Measurements from ENCODE around the gene HMGB1. TPM values are rescaled to one million over a fixed set of nuclear protein-coding genes. Genes with fewer than 3 reads are reported as not detected.

HMGB1 gene
- 100 to 1,000 TPM; 311 to 331 TPM for total RNA-seq
- 100 to 1,000 TPM; 564 to 714 TPM for polyA plus RNA-seq

DNA sequence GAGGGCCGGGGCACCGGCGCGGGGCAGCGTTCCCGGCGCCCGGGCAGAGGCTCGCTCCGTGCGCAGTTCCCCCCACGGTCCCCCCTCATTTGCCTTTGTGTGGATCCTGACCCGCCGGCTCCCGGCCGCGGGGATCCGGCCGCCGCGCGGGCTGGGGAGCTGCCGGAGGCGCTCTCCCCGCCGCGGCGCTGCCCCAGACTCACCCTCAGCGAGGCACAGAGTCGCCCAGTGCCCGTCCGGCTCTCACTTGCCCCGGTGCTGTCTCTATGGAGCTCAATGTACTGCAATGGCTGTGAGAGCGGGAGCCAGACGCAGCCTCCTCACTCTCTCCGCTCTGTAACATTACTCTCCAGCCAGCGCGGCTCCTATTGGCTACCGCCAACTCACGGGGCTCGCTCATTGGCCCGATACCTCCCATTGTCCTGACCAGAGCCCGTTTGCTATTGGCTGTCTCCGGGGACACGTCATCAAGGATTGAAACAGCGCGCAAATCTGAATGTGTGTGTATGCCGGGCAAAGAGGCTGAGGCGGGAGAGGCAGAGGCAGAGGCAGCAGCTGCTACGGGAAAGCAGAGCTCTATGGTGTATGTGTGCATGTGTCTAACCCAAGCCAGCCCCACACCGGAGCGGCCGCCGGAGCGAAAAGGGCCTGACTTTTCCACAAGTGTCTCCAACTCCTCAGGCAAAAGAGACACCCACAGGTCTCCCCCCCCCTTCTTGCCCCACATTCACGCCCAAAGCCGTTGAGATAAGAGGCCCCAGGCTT lies at the start of gene HMGB1:
Gene HMGB1, minus strand, starts transcription at position 344 of the 765 bp plus-strand sequence. CDS start 2,256 bp downstream, outside the sequence.
- POLR2A ChIA-PET (ENCODE audit: partially characterized antibody) = interaction anchor here (0.6 to 3.4 kb wide), 32 partner anchors 10 to 616 kb away, joined by 3 to 115 read pairs (median 5); partner anchors contain the start of genes KATNAL1, UBE2L5, UBL3 and USPL1

DNA sequence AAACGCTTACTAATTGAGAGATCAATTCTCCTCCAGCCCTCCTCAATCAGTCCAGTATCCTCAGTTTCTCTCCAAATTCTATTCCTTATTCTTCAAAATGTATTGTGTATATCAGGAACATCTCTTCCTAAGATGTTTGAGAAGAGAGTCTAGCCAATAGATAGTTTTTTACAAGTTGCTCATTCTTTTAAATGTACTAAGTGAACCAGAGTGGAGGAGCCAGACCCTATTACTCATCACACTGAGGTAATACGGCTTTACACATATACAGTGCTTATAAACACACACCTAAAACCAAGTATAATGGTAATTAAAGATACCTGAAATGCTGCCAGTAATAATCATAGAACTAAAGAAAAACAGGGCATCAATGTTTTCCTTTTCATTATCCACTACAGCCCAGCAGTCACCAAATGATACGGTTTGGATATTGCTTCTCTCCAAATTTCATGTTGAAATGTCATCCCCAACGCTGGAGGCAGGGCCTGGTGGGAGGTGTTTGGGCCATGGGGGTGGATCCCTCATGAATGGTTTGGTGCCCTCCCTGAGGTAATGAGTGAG lies 45.2 kb upstream of the HMGB1 start:
- POLR2A ChIA-PET (ENCODE audit: partially characterized antibody) = no interaction called here
- Histone ChIP-seq H3K27me3 (ENCODE audit: insufficient read depth, low read length) (no peaks in the 10 kb centered on the region), H3K4me3 (ENCODE audit: low read length in 2 of 2) (no peak overlapping the region), H3K4me1 (ENCODE audit: insufficient read depth, low read length) (no peaks in the 10 kb centered on the region), H3K9me3 (ENCODE audit: control insufficient read depth in 1 of 2, low read length in 2 of 2) (no peaks in the 10 kb centered on the region), H3K36me3 (ENCODE audit: insufficient read depth, low read length) (no peaks in the 10 kb centered on the region), H3K27ac (ENCODE audit: low read depth, low read length) (no peak overlapping the region)
- no peak for DNase-seq
- H3K27me3 Mint-ChIP-seq = no peaks in the 10 kb centered on the region
- no peak overlapping the region for H3K4me3 Mint-ChIP-seq
- no peaks in the 10 kb centered on the region for H3K9me3 Mint-ChIP-seq
- CTCF ChIA-PET (ENCODE audit: partially characterized antibody) = no interaction called here
- no peak overlapping the region for H3K27ac Mint-ChIP-seq
- peaks cover 0 to 4% (median 0%) of the 10 kb centered on the region in 4 donors for H3K4me1 Mint-ChIP-seq
- intact Hi-C loops (cut with micrococcal nuclease) = no loop called here
- H3K36me3 Mint-ChIP-seq = no peaks in the 10 kb centered on the region

More for the DNA sequence above, at the start of gene HMGB1:
- Mint-ChIP-seq H3K4me3 (peak within 1 kb of the TSS; percentile 93 to 98 (median 95)), H3K9me3 (peaks cover 0 to 11% (median 0%) of the 10 kb centered on the region in 8 donors), H3K36me3 (peaks cover 15 to 34% of the 10 kb centered on the region in 2 donors), H3K4me1 (peaks cover 15 to 52% (median 24%) of the 10 kb centered on the region in 4 donors), H3K27me3 (peaks cover 2 to 3% of the 10 kb centered on the region in 2 donors), H3K27ac (peak within 1 kb of the TSS; percentile 97 to 99 (median 99))
- peaks cover 19% of the 10 kb centered on the region for H3K36me3 ChIP-seq (ENCODE audit: insufficient read depth, low read length)
- CTCF ChIA-PET (ENCODE audit: partially characterized antibody) = interaction anchor here (0.7 to 2.7 kb wide), 5 partner anchors 44 to 333 kb away, joined by 3 to 10 read pairs (median 3); partner anchors contain the start of gene UBE2L5
- H3K4me3 ChIP-seq (ENCODE audit: low read length in 2 of 2) = peak within 1 kb of the TSS; percentile 69 to 80
- H3K4me1 ChIP-seq (ENCODE audit: insufficient read depth, low read length) = peaks cover 33% of the 10 kb centered on the region
- DNase-seq = peak; percentile 96 to 98 (median 96)
- intact Hi-C loops (cut with micrococcal nuclease) = loop anchor here (1.0 to 5.0 kb wide), 8 partner anchors 107 to 871 kb away; partner anchors contain the start of genes HSPH1, SLC7A1 and UBL3
- no peaks in the 10 kb centered on the region for H3K27me3 ChIP-seq (ENCODE audit: insufficient read depth, low read length)
- H3K27ac ChIP-seq (ENCODE audit: low read depth, low read length) = peak within 1 kb of the TSS; percentile 90
- no peaks in the 10 kb centered on the region for H3K9me3 ChIP-seq (ENCODE audit: control insufficient read depth in 1 of 2, low read length in 2 of 2)

DNA sequence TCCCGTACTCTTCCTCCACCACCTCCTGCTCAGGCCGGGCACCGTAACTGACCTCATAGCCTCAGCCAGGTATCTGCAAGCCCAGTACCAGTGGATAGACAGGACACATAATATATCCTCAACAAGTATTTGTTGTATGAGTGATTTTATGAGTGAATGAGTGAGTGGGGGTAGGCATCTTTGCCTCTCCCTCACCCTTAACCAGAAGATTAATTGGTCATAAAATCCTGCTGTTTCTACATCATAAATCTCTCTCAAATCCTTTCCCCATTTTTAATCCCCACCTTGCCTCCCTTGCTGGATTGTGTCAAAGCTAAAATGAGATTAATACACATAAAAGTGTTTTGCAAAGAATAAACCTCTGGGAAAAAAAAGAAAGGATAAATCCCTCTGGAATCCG lies 44.4 kb upstream of the HMGB1 start:
- H3K4me3 Mint-ChIP-seq = no peak overlapping the region
- POLR2A ChIA-PET (ENCODE audit: partially characterized antibody) = no interaction called here
- no peaks in the 10 kb centered on the region for H3K36me3 Mint-ChIP-seq

DNA sequence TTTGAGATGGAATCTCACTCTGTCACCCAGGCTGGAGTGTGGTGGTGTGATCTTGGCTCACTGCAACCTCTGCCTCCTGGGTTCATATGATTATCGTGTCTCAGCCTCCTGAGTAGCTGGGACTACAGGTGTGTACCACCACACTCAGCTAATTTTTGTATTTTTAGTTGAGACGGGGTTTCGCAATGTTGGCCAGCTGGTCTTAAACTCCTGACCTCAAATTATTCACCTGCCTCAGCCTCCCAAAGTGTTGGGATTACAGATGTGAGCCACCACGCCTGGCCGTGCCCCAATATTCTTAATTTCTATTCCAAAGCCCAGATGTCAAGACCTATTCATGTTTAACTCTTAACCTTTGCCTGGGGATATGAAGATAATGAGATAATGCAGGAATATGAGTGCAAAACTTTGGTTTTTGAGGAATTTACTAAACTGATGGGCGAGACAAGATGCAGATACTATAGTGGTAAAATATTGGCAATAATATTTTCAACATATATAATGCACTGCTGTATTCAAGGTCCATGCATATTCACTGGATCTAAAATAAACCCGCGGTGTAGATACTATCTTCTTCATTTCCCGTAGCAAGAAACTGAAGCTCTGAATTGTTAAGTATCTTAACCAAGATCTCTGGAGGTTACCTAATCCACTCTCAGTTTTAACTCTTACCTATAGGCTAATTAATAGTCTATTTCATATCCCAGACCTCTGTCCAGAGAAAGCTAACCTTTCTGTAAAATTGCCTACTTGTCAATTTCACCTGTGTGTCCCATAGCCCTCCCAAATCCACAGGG lies 43.7 kb upstream of the HMGB1 start:
- POLR2A ChIA-PET (ENCODE audit: partially characterized antibody) = no interaction called here

More for the DNA sequence above, 44.4 kb upstream of the HMGB1 start:
- Histone ChIP-seq H3K4me1 (ENCODE audit: insufficient read depth, low read length) (no peaks in the 10 kb centered on the region), H3K36me3 (ENCODE audit: insufficient read depth, low read length) (no peaks in the 10 kb centered on the region), H3K27ac (ENCODE audit: low read depth, low read length) (no peak overlapping the region), H3K4me3 (ENCODE audit: low read length in 2 of 2) (no peak overlapping the region), H3K27me3 (ENCODE audit: insufficient read depth, low read length) (no peaks in the 10 kb centered on the region), H3K9me3 (ENCODE audit: control insufficient read depth in 1 of 2, low read length in 2 of 2) (no peaks in the 10 kb centered on the region)
- H3K27me3 Mint-ChIP-seq = no peaks in the 10 kb centered on the region
- no peak overlapping the region for H3K27ac Mint-ChIP-seq
- no peak for DNase-seq
- intact Hi-C loops (cut with micrococcal nuclease) = no loop called here
- CTCF ChIA-PET (ENCODE audit: partially characterized antibody) = no interaction called here
- H3K9me3 Mint-ChIP-seq = no peaks in the 10 kb centered on the region
- H3K4me1 Mint-ChIP-seq = peaks cover 0 to 4% (median 0%) of the 10 kb centered on the region in 4 donors

DNA sequence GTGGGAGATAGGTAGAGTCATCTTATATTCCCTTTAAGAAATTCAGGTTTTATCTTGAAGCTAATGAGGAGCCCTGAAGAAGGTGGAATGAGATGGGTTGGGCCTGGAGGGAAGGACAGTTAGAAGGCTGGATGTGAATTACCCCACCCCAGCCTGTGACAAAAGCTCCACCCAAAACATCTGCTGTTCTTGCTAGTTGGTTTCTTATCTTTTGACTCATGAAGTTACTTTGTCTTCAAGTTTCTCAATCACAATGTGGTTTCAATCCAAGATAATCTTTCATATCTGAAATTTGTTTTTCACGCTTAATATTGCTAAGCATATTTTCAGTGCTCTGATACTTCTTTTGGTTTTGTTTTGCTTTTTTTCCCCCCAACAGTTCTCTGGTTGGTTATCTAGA lies 38.3 kb upstream of the HMGB1 start:
- DNase-seq = no peak
- no peaks in the 10 kb centered on the region for H3K36me3 ChIP-seq (ENCODE audit: insufficient read depth, low read length)
- CTCF ChIA-PET (ENCODE audit: partially characterized antibody) = no interaction called here
- Mint-ChIP-seq H3K9me3 (peaks cover 0 to 1% (median 0%) of the 10 kb centered on the region in 8 donors), H3K36me3 (peaks cover 0 to 3% of the 10 kb centered on the region in 2 donors), H3K4me3 (no peak overlapping the region), H3K4me1 (peaks cover 0 to 4% (median 2%) of the 10 kb centered on the region in 4 donors), H3K27ac (no peak overlapping the region), H3K27me3 (no peaks in the 10 kb centered on the region)
- no peaks in the 10 kb centered on the region for H3K9me3 ChIP-seq (ENCODE audit: control insufficient read depth in 1 of 2, low read length in 2 of 2)
- H3K27me3 ChIP-seq (ENCODE audit: insufficient read depth, low read length) = no peaks in the 10 kb centered on the region
- intact Hi-C loops (cut with micrococcal nuclease) = no loop called here
- POLR2A ChIA-PET (ENCODE audit: partially characterized antibody) = no interaction called here
- no peak overlapping the region for H3K27ac ChIP-seq (ENCODE audit: low read depth, low read length)
- H3K4me3 ChIP-seq (ENCODE audit: low read length in 2 of 2) = no peak overlapping the region
- no peaks in the 10 kb centered on the region for H3K4me1 ChIP-seq (ENCODE audit: insufficient read depth, low read length)

More for the DNA sequence above, 43.7 kb upstream of the HMGB1 start:
- Histone ChIP-seq H3K9me3 (ENCODE audit: control insufficient read depth in 1 of 2, low read length in 2 of 2) (no peaks in the 10 kb centered on the region), H3K4me3 (ENCODE audit: low read length in 2 of 2) (no peak overlapping the region), H3K27ac (ENCODE audit: low read depth, low read length) (no peak overlapping the region), H3K36me3 (ENCODE audit: insufficient read depth, low read length) (no peaks in the 10 kb centered on the region), H3K27me3 (ENCODE audit: insufficient read depth, low read length) (no peaks in the 10 kb centered on the region), H3K4me1 (ENCODE audit: insufficient read depth, low read length) (no peaks in the 10 kb centered on the region)
- no peak overlapping the region for H3K4me3 Mint-ChIP-seq
- no peak overlapping the region for H3K27ac Mint-ChIP-seq
- no peaks in the 10 kb centered on the region for H3K27me3 Mint-ChIP-seq
- H3K4me1 Mint-ChIP-seq = peaks cover 0 to 6% (median 2%) of the 10 kb centered on the region in 4 donors
- no peaks in the 10 kb centered on the region for H3K36me3 Mint-ChIP-seq
- CTCF ChIA-PET (ENCODE audit: partially characterized antibody) = no interaction called here
- no peaks in the 10 kb centered on the region for H3K9me3 Mint-ChIP-seq
- intact Hi-C loops (cut with micrococcal nuclease) = no loop called here
- no peak for DNase-seq

DNA sequence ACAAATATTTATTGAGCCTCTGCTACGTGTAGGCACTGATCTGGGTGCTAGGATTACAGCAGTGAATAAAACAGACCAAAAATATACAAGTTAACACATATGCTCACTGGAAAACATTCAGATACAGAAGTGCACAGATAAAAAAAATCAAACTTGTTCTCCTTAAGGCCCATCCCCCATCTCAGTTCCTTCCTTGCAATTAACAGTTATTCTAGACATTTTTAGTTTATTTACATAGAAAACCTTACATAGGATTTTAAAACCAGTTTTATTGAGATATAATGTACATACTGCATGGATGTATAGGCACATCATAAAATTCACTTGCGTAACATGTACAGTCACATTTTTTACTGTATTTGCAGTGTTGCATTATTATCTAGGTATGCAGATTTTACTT lies 36.5 kb upstream of the HMGB1 start:
- ChIA-PET POLR2A (ENCODE audit: partially characterized antibody) (no interaction called here), CTCF (ENCODE audit: partially characterized antibody) (no interaction called here)
- no peaks in the 10 kb centered on the region for H3K27me3 Mint-ChIP-seq
- peaks cover 0 to 4% (median 2%) of the 10 kb centered on the region in 4 donors for H3K4me1 Mint-ChIP-seq
- H3K36me3 Mint-ChIP-seq = peaks cover 0 to 3% of the 10 kb centered on the region in 2 donors
- H3K4me3 Mint-ChIP-seq = no peak overlapping the region
- Histone ChIP-seq H3K27me3 (ENCODE audit: insufficient read depth, low read length) (no peaks in the 10 kb centered on the region), H3K4me3 (ENCODE audit: low read length in 2 of 2) (no peak overlapping the region), H3K4me1 (ENCODE audit: insufficient read depth, low read length) (no peaks in the 10 kb centered on the region), H3K27ac (ENCODE audit: low read depth, low read length) (no peak overlapping the region), H3K36me3 (ENCODE audit: insufficient read depth, low read length) (no peaks in the 10 kb centered on the region), H3K9me3 (ENCODE audit: control insufficient read depth in 1 of 2, low read length in 2 of 2) (no peaks in the 10 kb centered on the region)
- intact Hi-C loops (cut with micrococcal nuclease) = no loop called here
- peaks cover 0 to 1% (median 0%) of the 10 kb centered on the region in 8 donors for H3K9me3 Mint-ChIP-seq
- H3K27ac Mint-ChIP-seq = no peak overlapping the region
- DNase-seq = no peak

DNA sequence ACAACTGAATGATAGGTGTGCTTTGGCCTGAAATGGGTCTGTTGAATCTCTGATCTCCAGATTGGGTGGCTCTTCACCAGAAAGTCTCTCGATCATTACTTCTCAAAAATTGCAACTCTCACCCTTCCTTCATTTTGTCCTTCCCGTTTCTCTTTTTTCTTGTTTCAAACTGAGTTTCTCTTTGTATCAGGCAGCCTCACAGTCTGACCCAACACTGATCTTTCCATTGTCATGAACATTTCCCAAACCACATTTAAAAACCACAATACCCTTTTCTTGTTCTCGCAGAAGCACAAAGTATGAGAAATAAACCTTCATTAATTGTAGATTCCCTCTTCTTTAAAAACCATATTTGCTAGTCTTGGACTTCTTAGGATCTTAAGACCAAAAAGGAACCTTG lies 33.6 kb upstream of the HMGB1 start:
- no peaks in the 10 kb centered on the region for H3K27me3 ChIP-seq (ENCODE audit: insufficient read depth, low read length)
- no peak overlapping the region for H3K4me3 ChIP-seq (ENCODE audit: low read length in 2 of 2)
- H3K4me1 Mint-ChIP-seq = peaks cover 0 to 1% (median under 1%) of the 10 kb centered on the region in 4 donors
- no peaks in the 10 kb centered on the region for H3K36me3 ChIP-seq (ENCODE audit: insufficient read depth, low read length)
- H3K27me3 Mint-ChIP-seq = no peaks in the 10 kb centered on the region
- DNase-seq = no peak
- peaks cover 0 to 3% of the 10 kb centered on the region in 2 donors for H3K36me3 Mint-ChIP-seq
- peak overlapping the region in 1 of 8 donors; percentile 22 for H3K4me3 Mint-ChIP-seq
- peak overlapping the region in 1 of 7 donors; percentile 75 for H3K27ac Mint-ChIP-seq
- H3K27ac ChIP-seq (ENCODE audit: low read depth, low read length) = no peak overlapping the region
- ChIA-PET POLR2A (ENCODE audit: partially characterized antibody) (no interaction called here), CTCF (ENCODE audit: partially characterized antibody) (no interaction called here)
- H3K4me1 ChIP-seq (ENCODE audit: insufficient read depth, low read length) = no peaks in the 10 kb centered on the region
- intact Hi-C loops (cut with micrococcal nuclease) = no loop called here
- H3K9me3 Mint-ChIP-seq = peaks cover 0 to 1% (median 0%) of the 10 kb centered on the region in 8 donors
- H3K9me3 ChIP-seq (ENCODE audit: control insufficient read depth in 1 of 2, low read length in 2 of 2) = no peaks in the 10 kb centered on the region
